Effector CD8-positive, alpha-beta T cell (primary cell): Measurements from ENCODE around the gene ARHGAP35.
"Not testable (repeated sequence)": the region's sequence is repeated elsewhere in the genome, so short reads cannot be mapped to it uniquely, and the experiment has no call there.

Experiments used
- DNase-seq: peaks from one replicate; lab custom pipeline; 2025; lab: John Stamatoyannopoulos, UW

ARHGAP35 gene

GRCh38 chr19:46844067-46844489 lies 16.7 kb upstream of the ARHGAP35 start:
- no peak for DNase-seq

DNA sequence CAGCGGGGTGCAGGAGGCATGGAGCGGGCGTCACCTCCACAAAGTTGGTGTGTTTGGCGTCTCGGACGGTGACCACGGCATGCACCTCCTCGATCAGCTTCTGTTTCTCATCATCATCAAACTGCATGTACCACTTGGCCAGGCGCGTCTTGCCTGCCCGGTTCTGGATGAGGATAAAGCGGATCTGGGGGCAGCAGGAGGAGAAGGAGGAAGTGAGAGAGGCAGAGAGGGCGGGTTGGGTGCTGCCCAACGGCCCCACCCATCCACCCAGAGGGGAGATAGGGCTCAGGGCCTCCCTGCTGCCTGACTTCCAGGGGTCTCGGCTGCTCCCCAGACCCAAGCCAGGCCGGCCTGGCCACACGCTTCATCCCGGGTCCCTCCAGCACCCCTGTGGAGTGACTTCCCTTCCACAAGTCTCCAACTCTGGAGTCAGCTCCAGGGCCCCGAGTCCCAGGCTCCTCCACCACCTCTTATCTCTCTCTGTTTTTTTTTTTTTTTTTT lies 14.8 kb upstream of the ARHGAP35 start:
- DNase-seq = no peak

DNA sequence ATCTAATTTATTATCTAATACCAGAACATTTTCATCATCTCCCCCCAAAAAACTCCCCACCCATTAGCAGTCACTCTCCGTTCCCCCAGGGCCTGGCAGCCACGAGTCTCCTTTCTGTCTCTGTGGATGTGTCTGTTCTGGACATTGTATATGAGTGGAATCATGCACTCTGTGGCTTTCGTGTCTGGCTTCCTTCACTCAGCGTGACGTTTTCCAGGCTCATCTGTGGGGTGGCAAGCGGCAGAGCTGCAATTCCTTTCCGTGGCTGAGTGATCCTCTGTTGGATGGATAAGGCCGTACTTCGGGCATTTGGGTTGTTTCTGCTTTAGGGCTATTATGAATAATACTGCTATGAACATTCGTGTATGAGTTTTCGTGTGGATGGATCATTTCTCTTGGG lies 13.3 kb upstream of the ARHGAP35 start:
- DNase-seq = no peak

DNA sequence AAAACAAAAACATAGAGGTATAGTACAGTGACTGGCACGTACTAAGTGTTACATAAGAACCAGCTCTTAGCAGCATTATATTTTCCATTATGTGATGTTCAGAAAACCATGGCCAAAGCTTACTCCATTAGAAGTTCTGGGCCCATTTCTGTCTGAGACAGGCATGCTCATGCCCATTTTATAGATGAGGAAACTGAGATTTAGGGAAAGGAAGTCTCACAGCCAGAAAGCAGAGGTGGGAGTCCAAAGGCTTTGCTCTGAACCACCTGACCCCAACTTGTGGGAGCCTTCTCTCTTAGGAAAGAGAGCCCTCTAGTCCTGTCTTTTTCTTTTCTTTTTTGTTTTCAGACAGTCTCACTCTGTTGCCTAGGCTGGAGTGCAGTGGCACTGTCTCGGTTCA lies 12.4 kb upstream of the ARHGAP35 start:
- DNase-seq = no peak

DNA sequence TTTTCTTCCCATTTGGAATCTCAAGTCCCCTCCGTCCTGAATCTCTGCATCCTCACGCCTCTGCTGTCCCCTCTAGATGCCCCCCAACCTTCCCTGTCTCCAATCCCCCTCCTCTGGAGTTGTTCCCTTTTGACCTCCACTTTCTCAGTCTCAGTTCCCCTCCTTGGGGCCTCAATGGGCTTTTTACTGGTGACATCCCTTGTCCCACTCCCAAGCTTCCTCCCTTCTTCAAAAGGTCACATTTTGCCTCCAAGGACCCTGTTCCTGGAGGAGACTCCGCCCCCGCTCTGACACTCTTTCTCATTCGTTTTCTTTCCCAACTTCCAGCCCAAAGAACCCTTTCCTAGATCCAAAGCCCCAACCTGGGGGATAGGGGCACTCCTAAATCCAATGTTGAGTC lies 11.2 kb upstream of the ARHGAP35 start:
- DNase-seq = no peak

DNA sequence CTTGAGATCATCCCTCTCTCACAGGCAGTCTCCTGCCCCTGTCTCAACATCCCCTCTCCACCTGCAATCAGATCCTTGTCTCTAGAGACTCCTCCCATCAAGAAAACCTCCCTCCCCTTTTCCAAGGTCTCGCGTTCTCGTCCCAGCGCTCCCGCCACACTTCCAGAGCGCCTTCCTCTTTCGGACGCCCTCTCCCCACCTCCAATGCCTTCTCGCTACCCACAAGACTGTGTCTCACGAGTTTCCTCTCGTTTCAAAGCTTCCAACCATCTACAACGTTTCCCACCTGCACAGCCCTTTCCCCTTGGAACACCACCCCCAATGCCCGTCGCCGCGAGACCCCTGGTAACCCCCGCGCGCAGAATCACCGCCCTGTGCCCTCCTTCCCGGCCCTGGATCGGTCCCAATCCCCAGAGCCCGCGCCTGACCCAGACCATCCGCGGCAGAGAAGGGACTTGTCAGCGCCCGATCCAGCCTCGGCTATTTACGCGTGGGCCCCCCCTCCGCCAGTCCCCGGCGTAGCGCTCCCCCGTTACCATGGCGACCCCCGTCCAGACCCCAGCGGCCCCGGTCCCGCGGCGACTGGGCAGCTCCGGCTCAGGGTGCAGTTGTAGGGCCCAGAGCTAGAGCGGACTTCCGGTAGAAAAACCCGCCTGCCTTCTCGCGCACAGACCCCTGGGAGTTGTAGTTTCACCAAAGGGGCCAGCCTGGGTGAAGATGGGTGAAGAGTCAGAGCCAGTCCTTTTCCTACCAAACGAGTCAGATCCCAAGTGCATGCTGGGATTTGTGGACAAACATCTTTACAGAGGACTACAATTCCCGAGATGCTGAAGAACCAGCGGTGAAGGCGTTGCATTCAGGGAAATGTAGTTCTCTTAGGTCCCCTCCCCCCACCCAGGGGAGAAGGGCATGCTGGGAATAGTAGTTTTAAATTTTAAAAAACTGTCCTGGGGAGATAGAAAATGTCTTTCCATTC lies 10.3 kb upstream of the ARHGAP35 start, which contains the start of gene AP2S1:
Gene AP2S1, minus strand, starts transcription at position 619 of the 976 bp plus-strand sequence. Its CDS starts 80 bp downstream, at position 539.
- peak; percentile 89 for DNase-seq

- no peak for DNase-seq
Observed at GRCh38 chr19:46852830-46853229, 8.0 kb upstream of the ARHGAP35 start.

DNA sequence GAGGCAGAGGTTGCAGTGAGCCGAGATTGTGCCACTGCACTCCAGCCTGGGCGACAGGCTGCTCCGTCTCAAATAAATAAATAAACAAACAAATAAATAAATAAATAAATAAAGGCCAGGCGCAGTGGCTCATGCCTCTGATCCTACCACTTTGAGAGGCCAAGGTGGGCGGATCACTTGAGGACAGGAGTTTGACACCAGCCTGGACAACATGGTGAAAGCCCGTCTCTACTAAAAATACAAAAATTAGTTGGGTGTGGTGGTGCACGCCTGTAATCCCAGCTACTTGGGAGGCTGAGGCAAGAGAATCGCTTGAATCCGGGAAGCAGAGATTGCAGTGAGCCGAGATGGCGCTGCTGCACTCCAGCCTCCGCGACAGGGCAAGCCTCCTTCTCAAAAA lies 6.1 kb upstream of the ARHGAP35 start:
- DNase-seq = not testable (repeated sequence)

- DNase-seq = peak; percentile 83
Observed at GRCh38 chr19:46856062-46857022, 4.5 kb upstream of the ARHGAP35 start.

- DNase-seq = no peak
Observed at GRCh38 chr19:46859637-46860124, 1.1 kb upstream of the ARHGAP35 start.

DNA sequence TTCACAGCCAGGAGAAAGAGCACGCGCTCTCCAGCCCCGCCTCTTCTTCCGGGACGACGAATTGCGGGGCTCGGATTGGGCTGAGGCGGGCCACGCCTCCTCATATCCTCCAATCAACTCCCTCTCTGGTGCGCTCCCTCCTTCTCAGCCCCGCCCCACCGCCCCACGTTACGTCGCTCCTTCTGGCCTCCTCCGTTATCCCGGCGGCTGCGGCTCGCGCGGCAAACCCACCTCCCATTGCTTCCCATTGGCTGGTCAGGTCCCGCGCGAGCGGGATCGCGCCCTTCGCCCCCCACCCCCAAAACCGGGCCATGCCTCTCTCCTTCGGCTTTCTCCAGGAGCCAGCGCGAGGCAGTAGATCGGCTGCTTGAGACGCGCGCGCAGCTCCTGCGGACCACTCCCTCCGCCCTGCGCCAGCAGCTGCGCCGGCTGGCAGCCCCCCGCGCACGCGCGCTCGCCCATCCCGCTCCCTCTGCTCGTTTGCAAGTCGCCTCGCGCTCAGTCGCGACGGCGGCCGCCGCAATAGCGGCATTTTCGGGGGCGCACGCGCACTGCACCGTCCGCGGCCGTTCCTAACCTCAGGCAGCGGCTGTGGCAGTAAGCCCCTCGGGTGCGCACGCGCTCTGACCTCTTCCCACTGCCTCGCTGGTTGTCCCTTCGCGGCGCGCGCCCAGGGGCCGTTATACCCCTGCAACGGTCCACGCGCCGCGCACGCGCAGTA lies 512 bp upstream of the ARHGAP35 start:
- DNase-seq = peak; percentile 89

DNA sequence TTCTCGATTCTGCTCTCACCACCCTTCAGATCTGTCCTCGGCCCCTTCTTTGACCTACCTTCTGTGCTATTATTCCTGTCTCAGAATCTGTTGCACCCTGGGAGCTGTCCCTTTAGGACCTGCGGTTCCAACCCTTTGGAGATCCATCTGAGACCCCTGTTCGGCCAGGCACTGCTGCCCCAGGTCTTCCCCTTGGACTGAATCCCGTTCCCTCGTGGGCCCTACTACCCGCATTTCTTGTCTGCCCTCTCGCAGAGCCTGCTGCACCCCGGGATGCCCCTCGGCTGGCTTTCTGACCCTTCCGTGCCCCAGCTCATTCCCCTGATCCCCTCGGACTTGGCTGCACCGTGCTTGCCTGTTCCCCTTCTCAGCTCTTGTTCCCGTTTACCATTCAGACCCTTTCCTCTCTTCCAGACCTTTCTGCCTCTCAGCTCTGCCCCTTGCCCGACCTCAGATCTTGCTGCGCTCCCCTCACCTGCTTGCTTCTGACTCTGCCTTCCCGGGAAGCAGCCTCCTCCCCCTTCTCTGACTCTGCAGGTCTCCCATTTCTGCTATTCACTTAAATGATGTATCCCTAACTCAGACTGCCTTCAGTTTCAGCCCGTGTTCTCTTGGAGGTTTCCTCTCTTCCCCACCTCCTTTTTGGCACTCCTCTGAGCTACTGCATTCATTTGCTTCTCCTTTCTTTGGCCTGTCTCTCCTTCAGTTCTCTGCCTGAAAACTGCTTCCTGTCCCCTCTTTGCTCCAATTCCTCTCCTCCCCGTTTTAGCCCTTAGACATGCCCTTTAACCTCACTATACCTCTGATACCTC lies 1.1 kb downstream of the ARHGAP35 start:
- no peak for DNase-seq

GRCh38 chr19:46862503-46862834 lies 1.7 kb downstream of the ARHGAP35 start:
- no peak for DNase-seq

- no peak for DNase-seq
Observed at GRCh38 chr19:46862974-46863632, 2.3 kb downstream of the ARHGAP35 start.

GRCh38 chr19:46863818-46864629 lies 3.2 kb downstream of the ARHGAP35 start:
- no peak for DNase-seq

- DNase-seq = no peak
Observed at GRCh38 chr19:46866407-46867136, 5.8 kb downstream of the ARHGAP35 start.

- DNase-seq = no peak
Observed at GRCh38 chr19:46867170-46867569, 6.4 kb downstream of the ARHGAP35 start.

- no peak for DNase-seq
Observed at GRCh38 chr19:46868025-46868802, 7.4 kb downstream of the ARHGAP35 start.
